Right atrium auricular region (tissue), 2 donors: ENCODE measurements around the gene DENND11. TPM values are rescaled to one million over a fixed set of nuclear protein-coding genes. Genes with fewer than 3 reads are reported as not detected.

Source experiments
- DNase-seq: peaks from one replicate; pipeline ENCODE4 v3.0.0-alpha.2; 2019; ENCODE audit warnings: low spot score
- H3K27ac ChIP-seq, 2 donors: fragments of 200-600 bp; sonication (generic); 1 replicate in 1 of 2; 2 replicates in 1 of 2; pipeline ENCODE4 v1.5.1; 2016 to 2019
- H3K27me3 ChIP-seq, 2 donors: fragments of 200-600 bp; sonication (generic); one replicate each; pipeline versions ENCODE4 v1.5.1 to v1.6.0; 2017 to 2019
- H3K36me3 ChIP-seq: fragments of 200-600 bp; sonication (generic); one replicate; pipeline ENCODE4 v1.5.1; 2016
- H3K4me1 ChIP-seq, 2 donors: fragments of 200-600 bp; sonication (generic); one replicate each; pipeline versions ENCODE4 v1.5.1 to v1.6.0; 2017 to 2019
- H3K4me3 ChIP-seq, 2 donors: fragments of 200-600 bp; sonication (generic); 1 replicate in 1 of 2; 2 replicates in 1 of 2; pipeline ENCODE4 v1.5.1; 2017 to 2019; ENCODE audit warnings: mild to moderate bottlenecking in 1 of 2, moderate library complexity in 1 of 2
- H3K9me3 ChIP-seq, 2 donors: fragments of 200-600 bp; sonication (generic); one replicate each; pipeline ENCODE4 v1.5.1; 2019
- CTCF ChIP-seq, 2 donors: fragments of 200-600 bp; sonication (generic); IDR thresholded peaks; one replicate each; pipeline ENCODE4 v1.5.1; 2019; ENCODE audit warnings: antibody characterized with exemption in 2 of 2
- total RNA-seq, 2 donors: library from RNA; depleted of rRNA; stranded (reverse); fragments of >200 nt; gene quantifications; one replicate each; pipeline ENCODE4 v1.1.0, GENCODE V29; 2016

DENND11 gene
- total RNA-seq, 2 donors from 2014 or later: 6.5 to 10.6 TPM

- Histone ChIP-seq H3K4me1 (no peaks in the 10 kb centered on the region), H3K4me3 (no peak overlapping the region), H3K36me3 (no peaks in the 10 kb centered on the region), H3K27me3 (no peaks in the 10 kb centered on the region), H3K27ac (no peak overlapping the region), H3K9me3 (no peaks in the 10 kb centered on the region)
- DNase-seq: no peak
- TF ChIP-seq CTCF (IDR thresholded peaks at IDR 0.05): no peak
Measured at GRCh38 chr7:141717450-141717849, 15.5 kb upstream of the DENND11 start.

- Histone ChIP-seq H3K4me3 (no peak overlapping the region), H3K27me3 (no peaks in the 10 kb centered on the region), H3K9me3 (no peaks in the 10 kb centered on the region), H3K27ac (no peak overlapping the region), H3K36me3 (no peaks in the 10 kb centered on the region), H3K4me1 (no peaks in the 10 kb centered on the region)
- TF ChIP-seq CTCF (IDR thresholded peaks at IDR 0.05): no peak
- no peak for DNase-seq
Measured at GRCh38 chr7:141715794-141716689, 14.1 kb upstream of the DENND11 start.

GRCh38 chr7:141715018-141715417 lies 13.1 kb upstream of the DENND11 start:
- Histone ChIP-seq H3K4me3 (no peak overlapping the region), H3K9me3 (no peaks in the 10 kb centered on the region), H3K27me3 (no peaks in the 10 kb centered on the region), H3K27ac (no peak overlapping the region), H3K36me3 (no peaks in the 10 kb centered on the region), H3K4me1 (no peaks in the 10 kb centered on the region)
- TF ChIP-seq CTCF (IDR thresholded peaks at IDR 0.05): no peak
- DNase-seq: no peak

- H3K36me3 ChIP-seq: no peaks in the 10 kb centered on the region
- H3K27ac ChIP-seq: no peak overlapping the region
- no peak for DNase-seq
- H3K9me3 ChIP-seq: no peaks in the 10 kb centered on the region
- H3K4me3 ChIP-seq: no peak overlapping the region
- H3K4me1 ChIP-seq: no peaks in the 10 kb centered on the region
- no peak for TF ChIP-seq CTCF (IDR thresholded peaks at IDR 0.05)
- H3K27me3 ChIP-seq: no peaks in the 10 kb centered on the region
Measured at GRCh38 chr7:141714571-141714970, 12.6 kb upstream of the DENND11 start.

GRCh38 chr7:141713890-141714289 lies 11.9 kb upstream of the DENND11 start:
- no peaks in the 10 kb centered on the region for H3K27me3 ChIP-seq
- no peaks in the 10 kb centered on the region for H3K36me3 ChIP-seq
- DNase-seq: no peak
- H3K4me1 ChIP-seq: no peaks in the 10 kb centered on the region
- TF ChIP-seq CTCF (IDR thresholded peaks at IDR 0.05): no peak
- no peak overlapping the region for H3K4me3 ChIP-seq
- no peak overlapping the region for H3K27ac ChIP-seq
- H3K9me3 ChIP-seq: no peaks in the 10 kb centered on the region
